HTR-8/SVneo (cell line): ENCODE results near the gene AOPEP.
"Not testable (repeated sequence)": the region's sequence is repeated elsewhere in the genome, so short reads cannot be mapped to it uniquely, and the experiment has no call there.

ENCODE experiments used
- DNase-seq: peaks from one replicate; pipeline ENCODE4 v3.0.0; 2011; ENCODE audit warnings: low spot score, mixed read lengths; ENCODE audit not compliant: insufficient read length
- FAIRE-seq: peaks from 2 replicates; lab custom pipeline; 2011; peaks lifted over from hg19 to GRCh38; lab: Jason Lieb, UNC

Gene AOPEP

GRCh38 chr9:94829380-94830070 lies 103.0 kb downstream of the AOPEP start:
- DNase-seq (no peak), FAIRE-seq (no peak)

- not testable (repeated sequence) for DNase-seq, FAIRE-seq
Measured at GRCh38 chr9:94830071-94830604, 103.6 kb downstream of the AOPEP start.

- FAIRE-seq: no peak
- no peak for DNase-seq
Measured at GRCh38 chr9:94833802-94834201, 107.3 kb downstream of the AOPEP start.

GRCh38 chr9:94837404-94837803 lies 110.9 kb downstream of the AOPEP start:
- no peak for FAIRE-seq
- no peak for DNase-seq

- FAIRE-seq: no peak
- no peak for DNase-seq
Measured at GRCh38 chr9:94839398-94839797, 112.9 kb downstream of the AOPEP start.

- no peak for FAIRE-seq
- no peak for DNase-seq
Measured at GRCh38 chr9:94840738-94841137, 114.2 kb downstream of the AOPEP start.

GRCh38 chr9:94843134-94843533 lies 116.6 kb downstream of the AOPEP start:
- DNase-seq: no peak
- FAIRE-seq: no peak

- FAIRE-seq (no peak), DNase-seq (no peak)
Measured at GRCh38 chr9:94846739-94847138, 120.2 kb downstream of the AOPEP start.

GRCh38 chr9:94847486-94847885 lies 121.0 kb downstream of the AOPEP start:
- FAIRE-seq (no peak), DNase-seq (peak; percentile 19)

GRCh38 chr9:94848791-94849190 lies 122.3 kb downstream of the AOPEP start:
- DNase-seq, FAIRE-seq: not testable (repeated sequence)

- no peak for DNase-seq
- FAIRE-seq: no peak
Measured at GRCh38 chr9:94850540-94851434, 124.3 kb downstream of the AOPEP start.

GRCh38 chr9:94851467-94851866 lies 125.0 kb downstream of the AOPEP start:
- DNase-seq (no peak), FAIRE-seq (no peak)

GRCh38 chr9:94851892-94852291 lies 125.4 kb downstream of the AOPEP start:
- DNase-seq (no peak), FAIRE-seq (no peak)

- no peak for DNase-seq
- FAIRE-seq: no peak
Measured at GRCh38 chr9:94852373-94852772, 125.9 kb downstream of the AOPEP start.

GRCh38 chr9:94853887-94854286 lies 127.4 kb downstream of the AOPEP start:
- DNase-seq (no peak), FAIRE-seq (no peak)

GRCh38 chr9:94855903-94856302 lies 129.4 kb downstream of the AOPEP start:
- no peak for FAIRE-seq

GRCh38 chr9:94857791-94858190 lies 131.3 kb downstream of the AOPEP start:
- FAIRE-seq: no peak
- no peak for DNase-seq

More at GRCh38 chr9:94855903-94856302, 129.4 kb downstream of the AOPEP start:
- DNase-seq: no peak

- FAIRE-seq: no peak
- no peak for DNase-seq
Measured at GRCh38 chr9:94859226-94859625, 132.7 kb downstream of the AOPEP start.

GRCh38 chr9:94859891-94860290 lies 133.4 kb downstream of the AOPEP start:
- FAIRE-seq (no peak), DNase-seq (no peak)

GRCh38 chr9:94860678-94861588 lies 134.4 kb downstream of the AOPEP start:
- FAIRE-seq (no peak), DNase-seq (no peak)
